Glutamatergic neuron (in vitro differentiated cells): ENCODE data around the gene MTSS2. TPM values are rescaled to one million over a fixed set of nuclear protein-coding genes. Genes with fewer than 3 reads are reported as not detected.

Experiments used
- DNase-seq: peaks from one replicate; pipeline ENCODE4 v3.0.0; 2022
- H3K27ac Mint-ChIP-seq: one replicate; pipeline ENCODE4 v1.8.0; 2020; ENCODE audit warnings: mild to moderate bottlenecking, mixed read lengths, inconsistent platforms; ENCODE audit not compliant: unreplicated experiment
- H3K27me3 Mint-ChIP-seq: one replicate; pipeline ENCODE4 v1.8.0; 2020; ENCODE audit warnings: mild to moderate bottlenecking, moderate library complexity, mixed read lengths, inconsistent platforms; ENCODE audit not compliant: unreplicated experiment
- H3K36me3 Mint-ChIP-seq: one replicate; pipeline ENCODE4 v1.8.0; 2020; ENCODE audit warnings: mild to moderate bottlenecking, mixed read lengths, inconsistent platforms; ENCODE audit not compliant: unreplicated experiment
- H3K4me1 Mint-ChIP-seq: one replicate; pipeline ENCODE4 v1.8.0; 2020; ENCODE audit warnings: mild to moderate bottlenecking, low read depth, mixed read lengths, inconsistent platforms; ENCODE audit not compliant: unreplicated experiment
- H3K4me3 Mint-ChIP-seq: one replicate; pipeline ENCODE4 v1.8.0; 2020; ENCODE audit warnings: mild to moderate bottlenecking, mixed read lengths, inconsistent platforms; ENCODE audit not compliant: unreplicated experiment
- H3K9me3 Mint-ChIP-seq: one replicate; pipeline ENCODE4 v1.8.0; 2020; ENCODE audit warnings: mild to moderate bottlenecking, moderate library complexity, mixed read lengths, inconsistent platforms; ENCODE audit not compliant: unreplicated experiment
- total RNA-seq: library from RNA; stranded (reverse); fragmentation: NEBNext Ultra II Directional; extraction: Animal tissue kit (Norgen Biotek cat#: 25700); gene quantifications from one replicate; pipeline ENCODE4 v1.2.1, GENCODE V29; 2021; ENCODE audit not compliant: unreplicated experiment
- TF ChIP-seq, protein P1 (sequence below): fragments of 200-600 bp; sonication (generic); IDR thresholded peaks from one replicate; pipeline ENCODE4 v1.5.0; 2021; ENCODE audit not compliant: partially characterized antibody, unreplicated experiment

Gene MTSS2
- total RNA-seq, 1 donor from 2014 or later = 36.2 TPM

- TF ChIP-seq, protein P1, sequence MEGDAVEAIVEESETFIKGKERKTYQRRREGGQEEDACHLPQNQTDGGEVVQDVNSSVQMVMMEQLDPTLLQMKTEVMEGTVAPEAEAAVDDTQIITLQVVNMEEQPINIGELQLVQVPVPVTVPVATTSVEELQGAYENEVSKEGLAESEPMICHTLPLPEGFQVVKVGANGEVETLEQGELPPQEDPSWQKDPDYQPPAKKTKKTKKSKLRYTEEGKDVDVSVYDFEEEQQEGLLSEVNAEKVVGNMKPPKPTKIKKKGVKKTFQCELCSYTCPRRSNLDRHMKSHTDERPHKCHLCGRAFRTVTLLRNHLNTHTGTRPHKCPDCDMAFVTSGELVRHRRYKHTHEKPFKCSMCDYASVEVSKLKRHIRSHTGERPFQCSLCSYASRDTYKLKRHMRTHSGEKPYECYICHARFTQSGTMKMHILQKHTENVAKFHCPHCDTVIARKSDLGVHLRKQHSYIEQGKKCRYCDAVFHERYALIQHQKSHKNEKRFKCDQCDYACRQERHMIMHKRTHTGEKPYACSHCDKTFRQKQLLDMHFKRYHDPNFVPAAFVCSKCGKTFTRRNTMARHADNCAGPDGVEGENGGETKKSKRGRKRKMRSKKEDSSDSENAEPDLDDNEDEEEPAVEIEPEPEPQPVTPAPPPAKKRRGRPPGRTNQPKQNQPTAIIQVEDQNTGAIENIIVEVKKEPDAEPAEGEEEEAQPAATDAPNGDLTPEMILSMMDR = no peak
- H3K27me3 Mint-ChIP-seq = peaks cover 11% of the 10 kb centered on the region
- peaks cover 20% of the 10 kb centered on the region for H3K4me1 Mint-ChIP-seq
- peaks cover 4% of the 10 kb centered on the region for H3K36me3 Mint-ChIP-seq
- DNase-seq = no peak
- peak overlapping the region; percentile 62 for H3K27ac Mint-ChIP-seq
- H3K4me3 Mint-ChIP-seq = no peak overlapping the region
- H3K9me3 Mint-ChIP-seq = peaks cover 20% of the 10 kb centered on the region
These were observed 18.1 kb upstream of the MTSS2 start for GRCh38 chr16:70703835-70704381.

DNA sequence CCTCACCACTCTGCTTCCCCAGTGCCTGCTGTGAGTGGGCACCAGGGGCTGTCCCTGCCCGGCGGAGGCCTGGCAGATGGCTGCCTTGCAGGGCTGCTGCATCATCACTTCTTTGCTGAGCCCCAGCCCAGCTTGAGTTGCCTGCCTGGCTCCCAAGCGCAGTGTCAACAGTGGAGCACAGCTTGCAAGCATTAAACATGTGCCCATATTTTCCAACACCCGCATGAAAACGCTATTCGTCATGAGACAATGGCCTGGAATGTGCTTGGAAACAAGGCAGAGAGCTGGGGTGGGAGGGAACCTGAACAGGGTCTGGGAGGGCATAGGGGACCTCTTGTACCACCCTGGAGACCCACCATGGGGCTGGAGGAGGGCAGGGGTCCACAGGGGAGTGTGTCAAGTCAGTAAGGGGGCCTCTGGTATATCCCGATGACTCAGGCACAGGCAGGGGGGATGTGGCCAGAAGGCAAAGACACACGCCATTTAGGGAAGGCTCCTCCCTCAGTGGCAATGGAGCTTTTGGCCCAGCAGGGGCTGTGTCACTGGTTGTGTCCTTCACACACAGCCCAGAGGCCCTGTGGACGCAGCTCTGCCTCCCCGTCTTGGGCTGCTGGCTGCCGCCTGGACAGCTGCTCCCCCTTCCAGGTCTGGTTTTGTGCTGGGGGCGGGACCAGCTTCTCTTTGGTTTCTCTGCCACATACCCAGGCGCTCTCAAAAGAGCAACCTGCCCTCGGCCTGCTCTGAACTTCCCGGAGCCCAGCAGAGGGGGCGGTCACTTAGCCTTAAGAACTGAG is 17.4 kb upstream of the MTSS2 start:
- Mint-ChIP-seq H3K4me3 (no peak overlapping the region), H3K4me1 (peaks cover 20% of the 10 kb centered on the region), H3K27me3 (peaks cover 11% of the 10 kb centered on the region), H3K36me3 (peaks cover 4% of the 10 kb centered on the region), H3K9me3 (peaks cover 20% of the 10 kb centered on the region), H3K27ac (peak overlapping the region; percentile 62)
- DNase-seq = peak; percentile 67
- TF ChIP-seq, protein P1 = no peak

DNA sequence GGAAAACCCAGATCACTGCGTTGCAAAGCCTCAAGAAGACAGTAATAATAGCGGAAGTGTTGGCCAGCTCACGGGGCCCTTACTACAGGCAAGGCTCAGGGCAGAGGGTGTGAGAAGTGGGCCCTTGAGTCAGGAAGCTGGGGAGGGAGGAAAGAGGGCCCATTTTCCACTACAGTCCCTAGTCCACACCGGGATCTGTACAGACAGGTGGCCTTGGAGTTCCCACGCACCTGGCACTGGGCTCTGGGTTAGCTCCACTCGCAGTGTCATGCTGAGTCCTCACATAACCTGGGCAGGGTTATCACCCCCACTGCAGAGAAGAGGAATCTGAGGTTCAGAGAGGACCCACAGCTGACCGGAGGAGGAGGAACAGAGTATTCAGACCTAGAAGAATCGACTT is 16.8 kb upstream of the MTSS2 start:
- DNase-seq = no peak
- peaks cover 17% of the 10 kb centered on the region for H3K9me3 Mint-ChIP-seq
- H3K36me3 Mint-ChIP-seq = peaks cover 4% of the 10 kb centered on the region
- no peak overlapping the region for H3K27ac Mint-ChIP-seq
- no peak overlapping the region for H3K4me3 Mint-ChIP-seq
- H3K27me3 Mint-ChIP-seq = peaks cover 11% of the 10 kb centered on the region
- peaks cover 20% of the 10 kb centered on the region for H3K4me1 Mint-ChIP-seq
- TF ChIP-seq, protein P1 = no peak

DNA sequence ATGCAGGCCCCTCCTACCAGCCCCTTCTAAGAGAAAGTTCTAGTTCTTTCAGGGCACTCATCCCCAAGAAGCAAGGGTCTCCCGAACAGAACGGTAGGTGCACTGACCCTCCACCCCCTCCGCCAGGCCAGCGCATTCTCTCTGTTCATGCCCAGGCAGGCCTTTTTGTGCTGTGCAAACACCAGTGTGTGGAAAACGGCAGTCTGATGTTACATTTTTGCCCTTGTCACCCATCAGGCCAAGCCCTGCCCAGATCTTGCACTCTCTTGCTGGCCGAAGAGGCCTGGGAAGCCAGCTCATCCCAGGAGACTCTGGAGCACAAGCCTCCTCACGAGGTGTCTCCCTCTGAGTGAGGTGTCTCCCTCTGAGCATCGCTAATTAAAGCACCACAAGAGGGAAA is 16.1 kb upstream of the MTSS2 start:
- Mint-ChIP-seq H3K9me3 (peaks cover 17% of the 10 kb centered on the region), H3K4me1 (peaks cover 17% of the 10 kb centered on the region), H3K4me3 (peak overlapping the region; percentile 61), H3K36me3 (peaks cover 4% of the 10 kb centered on the region), H3K27me3 (peaks cover 11% of the 10 kb centered on the region), H3K27ac (peak overlapping the region; percentile 77)
- TF ChIP-seq, protein P1 = no peak
- no peak for DNase-seq

- Mint-ChIP-seq H3K4me3 (peak overlapping the region; percentile 61), H3K27me3 (peaks cover 11% of the 10 kb centered on the region), H3K27ac (peak overlapping the region; percentile 77), H3K9me3 (peaks cover 17% of the 10 kb centered on the region), H3K4me1 (peaks cover 16% of the 10 kb centered on the region), H3K36me3 (peaks cover 4% of the 10 kb centered on the region)
- DNase-seq = no peak
- TF ChIP-seq, protein P1 = no peak
These were observed 15.7 kb upstream of the MTSS2 start for GRCh38 chr16:70701596-70701995.
